GM18498 (cell line): ENCODE results near the gene TSPAN13.

Source experiments
- ATAC-seq: cut with Tn5 transposase; IDR thresholded peaks from one replicate; pipeline ENCODE4 v1.9.1; 2021; ENCODE audit warnings: mild to moderate bottlenecking, moderate library complexity; ENCODE audit not compliant: unreplicated experiment

TSPAN13 gene

DNA sequence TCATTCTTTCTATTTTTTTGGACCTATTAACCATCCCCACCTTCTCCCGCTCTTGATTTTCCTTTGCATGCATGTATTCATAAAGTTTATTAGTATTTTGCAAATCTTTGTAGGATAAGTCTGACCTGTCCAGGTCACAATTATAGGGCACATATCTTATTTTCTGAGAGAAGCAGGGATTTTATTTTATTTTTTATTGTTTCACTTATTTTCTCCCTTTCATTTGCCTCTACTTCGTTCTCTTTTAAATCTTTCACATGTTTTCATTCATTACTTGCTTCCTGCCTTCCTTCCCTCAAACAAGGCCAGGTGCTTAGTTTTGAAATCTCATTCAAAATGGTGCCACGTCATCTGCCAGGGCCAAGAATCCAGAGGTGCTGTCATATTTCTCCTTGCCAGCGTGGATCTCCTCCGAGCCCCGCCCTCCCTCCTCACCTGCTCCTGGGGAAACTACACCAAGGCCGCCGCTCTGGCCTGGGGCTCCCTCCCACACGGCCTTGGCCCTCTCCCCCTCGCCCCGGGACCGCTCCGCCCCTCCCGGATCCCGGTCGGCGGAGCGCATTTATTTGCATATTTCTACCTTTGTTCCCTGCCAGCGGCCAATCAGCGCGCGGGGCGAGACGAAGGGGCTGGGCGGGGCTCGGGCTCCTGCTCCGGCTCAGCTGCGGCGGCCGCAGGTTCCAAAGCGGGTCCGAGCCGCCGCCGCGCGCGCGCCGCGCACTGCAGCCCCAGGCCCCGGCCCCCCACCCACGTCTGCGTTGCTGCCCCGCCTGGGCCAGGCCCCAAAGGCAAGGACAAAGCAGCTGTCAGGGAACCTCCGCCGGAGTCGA lies at the start of gene TSPAN13:
TSPAN13 (plus strand) TSS at position 654 of the 830 bp plus-strand sequence. CDS start 213 bp downstream, outside the sequence.
- ATAC-seq, result peak; percentile 76

DNA sequence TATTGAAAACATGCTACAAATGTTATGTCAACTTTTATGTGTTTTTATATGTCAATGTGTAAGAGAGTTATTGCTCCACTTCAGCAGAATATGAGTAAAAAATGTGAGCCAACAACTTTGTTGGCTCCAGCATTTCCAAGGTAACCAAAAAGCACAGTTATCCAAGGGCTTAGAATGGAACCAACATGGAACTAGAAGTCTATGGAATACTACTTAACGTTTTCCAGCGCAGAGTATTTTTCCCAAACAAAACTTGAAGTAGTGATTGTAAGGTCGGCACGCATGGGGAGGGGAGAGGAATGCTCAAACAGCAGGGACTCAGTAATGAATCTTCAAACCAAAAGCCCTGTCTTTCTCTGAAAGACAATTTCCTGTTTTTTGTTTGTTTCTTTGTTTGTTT lies 45.0 kb upstream of the TSPAN13 start:
- no peak for ATAC-seq

DNA sequence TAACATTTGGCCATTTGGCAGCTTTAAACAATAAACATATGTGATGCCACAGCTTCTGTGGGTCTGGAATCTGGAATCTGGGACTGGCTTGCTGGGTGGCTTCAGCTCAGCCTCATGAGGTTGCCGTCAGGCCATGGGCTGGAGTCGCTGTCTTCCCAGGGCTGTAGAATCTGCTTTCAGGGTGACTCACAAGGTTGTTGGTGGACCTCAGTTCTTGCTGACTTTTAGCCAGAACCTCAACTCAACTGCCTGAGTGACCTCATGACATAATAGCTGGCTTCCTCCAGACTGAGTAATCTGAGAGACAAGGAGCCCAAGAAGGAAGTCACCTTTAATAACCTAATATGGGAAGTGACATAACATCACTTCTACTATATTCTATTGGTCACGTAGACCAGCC lies 44.6 kb upstream of the TSPAN13 start:
- no peak for ATAC-seq

DNA sequence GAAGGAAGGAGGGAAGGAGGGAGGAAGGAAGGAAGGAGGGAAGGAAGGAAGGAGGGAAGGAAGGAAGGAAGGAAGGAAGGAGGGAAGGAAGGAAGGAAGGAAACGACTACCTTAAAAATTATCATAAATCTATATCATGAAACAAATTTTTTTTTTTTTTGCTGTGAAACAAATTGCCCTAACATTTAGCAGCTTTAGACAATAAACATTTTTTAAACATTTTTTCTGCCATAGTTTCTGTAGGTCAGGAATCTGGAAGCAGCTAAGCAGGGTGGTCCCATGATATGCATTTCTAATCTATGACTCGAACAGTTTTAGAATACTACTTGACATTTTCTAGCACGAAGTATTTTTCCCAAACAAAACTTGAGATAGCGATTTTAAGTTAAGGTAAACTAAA lies 42.9 kb upstream of the TSPAN13 start:
- ATAC-seq, result no peak

DNA sequence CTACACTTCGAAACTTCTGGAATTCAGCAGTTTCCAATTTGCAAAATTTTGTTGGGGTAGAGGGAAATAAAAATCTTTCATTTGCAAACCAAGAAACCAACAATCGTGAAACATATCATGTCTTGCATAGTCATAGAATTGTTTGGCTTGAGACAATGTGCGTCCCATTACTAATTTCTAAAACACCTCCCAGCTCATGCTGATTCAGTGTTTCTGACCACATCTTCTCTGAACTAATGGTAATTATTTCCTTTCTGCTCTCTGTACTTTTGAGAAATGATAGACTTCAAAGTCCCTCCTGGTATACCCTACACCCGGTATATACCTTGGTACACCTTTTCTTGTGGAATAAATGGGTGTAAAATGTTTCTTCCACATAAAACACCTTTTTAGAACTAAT lies 41.8 kb upstream of the TSPAN13 start:
- ATAC-seq, result no peak

DNA sequence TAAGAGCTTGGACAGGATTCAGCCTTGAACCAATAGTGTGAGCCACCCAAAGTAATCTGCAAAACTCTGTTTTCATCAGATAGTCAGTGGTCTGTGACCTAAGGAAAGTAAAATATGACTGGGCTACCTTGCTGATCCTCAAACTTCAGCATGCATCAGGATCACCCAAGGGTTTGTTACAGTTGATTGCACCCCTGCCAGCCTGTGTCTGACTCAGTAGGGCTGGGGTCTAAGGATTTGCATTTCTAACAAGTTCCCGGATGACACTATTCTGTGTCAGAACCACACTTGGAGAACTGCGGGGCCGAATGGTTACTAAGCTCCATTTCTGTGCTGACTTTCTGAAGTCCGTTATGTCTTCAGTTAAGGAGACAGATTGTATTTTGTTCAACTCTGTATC lies 40.6 kb upstream of the TSPAN13 start:
- no peak for ATAC-seq

DNA sequence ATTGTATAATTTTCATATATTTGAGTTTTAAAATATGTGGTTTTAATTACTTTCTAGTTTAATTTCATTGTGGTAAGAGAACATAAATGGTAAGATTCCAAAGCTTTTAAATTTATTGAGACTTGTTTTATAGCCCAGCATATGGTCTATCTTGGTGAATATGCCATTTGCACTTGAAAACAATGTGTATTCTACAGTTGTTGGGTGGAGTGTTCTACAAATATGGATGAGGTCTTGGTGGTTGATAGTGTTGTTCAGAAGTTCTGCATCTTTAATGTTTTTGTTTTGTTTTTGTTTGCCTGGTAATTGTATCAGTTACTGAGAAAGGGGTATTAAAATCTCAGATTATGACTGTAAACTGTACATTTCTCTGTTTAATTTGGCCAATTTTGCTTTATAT lies 37.6 kb upstream of the TSPAN13 start:
- ATAC-seq, result no peak

DNA sequence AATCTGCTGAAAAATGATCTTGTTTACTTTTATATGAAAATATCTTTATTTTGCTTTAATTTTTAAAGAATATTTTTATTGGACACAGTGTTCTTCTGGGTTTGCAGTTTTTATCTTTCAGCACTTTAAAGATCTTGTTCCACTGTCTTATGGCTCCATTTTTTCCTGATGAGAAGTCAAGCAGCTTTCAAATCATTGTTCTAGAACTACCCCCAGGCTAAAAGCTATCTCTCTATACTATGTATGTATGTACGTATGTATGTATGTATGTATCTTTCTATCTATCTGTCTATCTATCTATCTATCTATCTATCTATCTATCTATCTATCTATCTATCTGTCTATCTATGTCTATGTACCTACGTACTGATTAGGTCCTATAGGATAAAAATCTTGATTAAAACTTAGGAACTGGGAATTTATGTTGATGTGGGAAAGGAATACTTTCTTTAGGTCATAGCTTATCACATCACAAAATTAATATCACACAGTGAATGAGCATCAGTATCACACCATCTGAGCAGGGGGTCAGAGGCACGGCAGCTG lies 35.4 kb upstream of the TSPAN13 start:
- ATAC-seq, result no peak

DNA sequence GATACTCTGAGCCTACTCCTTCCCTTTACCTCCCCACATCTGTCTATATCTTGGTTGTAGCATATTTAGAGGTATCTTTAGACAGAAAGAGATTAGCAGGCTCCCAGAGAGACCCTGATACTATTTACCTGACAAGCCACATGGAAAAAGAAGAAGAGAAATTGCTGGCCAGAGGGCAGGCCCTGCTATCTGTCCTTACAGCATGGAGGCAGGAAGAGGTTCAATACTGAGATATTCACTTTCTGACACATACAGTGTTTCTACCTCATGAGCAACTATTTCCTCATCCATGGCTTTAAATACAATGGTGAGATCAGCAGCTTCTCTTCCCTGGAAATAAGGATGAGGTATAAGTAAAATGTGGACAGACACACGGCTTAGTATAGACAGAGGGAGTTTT lies 33.9 kb upstream of the TSPAN13 start:
- no peak for ATAC-seq

DNA sequence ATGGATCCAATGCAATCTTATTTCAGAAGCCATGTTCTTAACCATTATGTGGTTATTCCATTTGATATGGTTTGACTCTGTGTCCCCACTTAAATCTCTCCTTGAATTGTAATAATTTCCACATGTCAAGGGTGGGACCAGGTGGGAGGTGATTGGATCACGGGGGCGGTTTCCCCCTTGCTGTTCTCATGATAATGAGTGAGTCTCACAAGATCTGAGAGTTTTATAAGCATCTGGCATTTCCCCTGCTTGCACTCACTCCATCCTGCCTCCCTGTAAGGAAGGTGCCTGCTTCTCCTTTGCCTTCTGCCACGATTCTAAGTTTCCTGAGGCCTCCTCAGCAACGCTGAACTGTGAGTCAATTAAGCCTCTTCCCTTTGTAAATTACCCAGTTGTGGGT lies 32.0 kb upstream of the TSPAN13 start:
- ATAC-seq, result no peak

DNA sequence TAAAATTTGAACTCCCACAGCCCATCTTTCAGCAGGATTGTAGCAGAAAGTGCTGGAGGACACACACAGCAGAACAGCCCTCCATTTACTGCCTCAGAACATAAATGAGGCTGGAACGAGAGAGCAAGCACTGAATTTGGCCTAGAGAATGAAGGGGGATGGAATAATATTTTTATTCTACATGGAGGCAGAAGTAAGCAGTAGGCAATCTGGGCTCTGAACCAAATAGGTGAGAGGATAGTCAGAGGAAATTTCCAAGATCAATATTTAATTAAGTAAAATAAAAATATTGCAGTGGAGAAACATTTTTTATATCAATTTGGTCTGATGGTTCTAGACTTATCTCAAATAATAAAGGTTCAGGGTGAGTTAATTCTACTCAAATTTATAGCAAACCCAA lies 29.2 kb upstream of the TSPAN13 start:
- ATAC-seq, result no peak

DNA sequence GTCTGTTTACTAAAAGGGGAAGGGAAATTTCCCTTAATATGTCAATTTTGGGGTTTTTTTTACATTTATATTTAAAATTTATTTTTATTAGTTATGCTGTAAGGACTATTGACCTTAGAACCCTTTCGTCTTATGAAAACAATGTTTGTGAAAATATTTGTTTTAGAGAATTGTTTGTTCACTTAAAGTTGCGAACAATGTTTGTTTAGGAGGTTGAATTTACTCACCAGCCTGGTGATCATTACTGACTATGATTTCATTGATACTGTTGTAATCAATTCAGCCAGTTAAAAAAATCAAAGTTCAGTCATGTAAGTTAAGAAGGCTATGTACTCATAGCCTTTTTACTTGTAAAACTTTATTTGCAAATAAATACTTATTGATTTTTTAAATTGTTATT lies 27.4 kb upstream of the TSPAN13 start:
- ATAC-seq, result no peak

DNA sequence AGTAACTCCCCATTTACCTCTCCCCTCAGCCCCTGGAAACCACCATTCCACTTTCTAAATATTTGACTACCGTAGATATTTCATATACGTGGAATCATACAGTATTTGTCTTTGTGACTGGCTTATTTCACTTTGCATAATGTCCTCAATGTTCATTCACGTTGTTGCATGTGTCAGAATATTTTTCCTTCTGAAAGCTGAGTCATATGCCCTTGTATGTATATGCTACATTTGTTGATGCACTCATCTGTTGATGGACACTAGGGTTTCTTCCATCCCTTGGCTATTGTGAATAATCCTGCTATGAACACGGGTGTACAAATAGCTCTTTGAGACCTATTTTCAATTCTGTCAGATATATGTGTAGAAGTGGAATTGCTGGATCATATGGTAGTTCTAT lies 25.8 kb upstream of the TSPAN13 start:
- ATAC-seq, result no peak

DNA sequence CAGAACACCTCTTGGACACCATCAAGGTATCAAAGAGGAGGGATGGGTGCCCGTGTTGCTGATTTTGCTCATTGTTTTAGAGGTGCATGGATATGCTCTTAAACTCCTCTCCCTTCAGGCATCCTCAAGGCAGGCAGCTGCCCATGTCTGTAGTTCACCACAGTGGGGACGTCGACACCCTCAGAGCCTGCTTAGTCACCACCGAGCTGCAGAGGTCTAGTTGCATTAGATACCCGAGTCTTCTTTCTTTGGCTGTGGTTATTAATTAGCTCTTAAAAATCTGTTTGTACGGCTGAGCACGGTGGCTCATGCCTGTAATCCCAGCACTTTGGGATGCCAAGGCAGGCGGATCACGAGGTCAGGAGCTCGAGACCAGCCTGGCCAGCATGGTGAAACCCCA lies 24.7 kb upstream of the TSPAN13 start:
- ATAC-seq, result no peak

DNA sequence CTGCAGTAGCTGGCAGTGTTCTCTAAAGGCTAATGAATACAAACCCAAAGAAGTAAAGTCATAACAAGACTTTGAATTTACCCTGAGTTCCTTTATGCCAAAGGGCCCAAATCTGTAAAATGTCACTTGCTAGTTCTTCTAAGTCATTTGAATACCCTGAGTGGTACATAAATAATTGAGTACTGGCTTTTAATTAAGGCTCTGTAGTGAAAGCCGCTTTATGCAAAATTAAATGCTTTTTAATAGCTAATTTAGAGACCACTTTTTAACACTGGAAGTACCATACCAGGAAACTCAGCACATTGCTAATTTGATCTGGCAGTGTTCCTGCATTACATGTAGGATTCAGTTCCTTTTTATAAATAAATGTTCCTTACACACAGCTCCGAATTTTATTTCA lies 24.0 kb upstream of the TSPAN13 start:
- ATAC-seq, result no peak

DNA sequence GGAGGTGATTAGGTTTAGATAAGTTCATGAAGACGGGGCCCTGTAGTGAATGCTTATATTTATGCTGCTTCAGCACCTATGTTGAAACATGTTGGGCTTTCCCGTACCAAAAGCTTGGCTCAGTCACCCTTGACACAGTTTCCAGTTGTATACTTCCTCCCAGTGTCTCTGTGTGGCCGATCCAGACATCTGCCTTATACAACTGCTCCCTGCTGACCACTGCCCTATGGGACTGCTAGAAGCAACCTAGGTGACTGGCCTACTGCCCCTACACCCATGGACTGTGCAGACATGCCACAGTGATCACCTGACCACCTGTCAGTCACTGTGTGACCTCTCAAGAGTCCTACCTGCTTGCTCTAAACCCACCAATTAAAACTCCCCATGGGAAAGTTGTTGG lies 22.6 kb upstream of the TSPAN13 start:
- ATAC-seq, result no peak

DNA sequence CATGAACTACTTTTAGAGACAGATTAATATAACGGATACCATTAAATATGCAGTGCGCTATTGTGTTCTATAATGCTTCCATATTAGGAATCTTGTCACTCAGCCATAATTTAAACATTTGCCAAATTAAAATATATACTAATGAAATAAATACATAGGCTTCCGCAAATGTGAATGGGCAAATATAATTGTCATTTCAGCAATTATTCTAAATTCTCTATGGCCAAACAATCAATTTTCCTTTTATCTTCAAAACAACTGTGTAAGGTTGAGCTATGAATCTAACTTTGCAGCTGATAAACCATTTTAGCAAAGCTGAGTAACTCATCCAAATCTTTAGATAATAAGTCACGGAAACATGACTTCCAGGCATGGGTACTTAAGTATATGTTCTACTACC lies 20.7 kb upstream of the TSPAN13 start:
- no peak for ATAC-seq

DNA sequence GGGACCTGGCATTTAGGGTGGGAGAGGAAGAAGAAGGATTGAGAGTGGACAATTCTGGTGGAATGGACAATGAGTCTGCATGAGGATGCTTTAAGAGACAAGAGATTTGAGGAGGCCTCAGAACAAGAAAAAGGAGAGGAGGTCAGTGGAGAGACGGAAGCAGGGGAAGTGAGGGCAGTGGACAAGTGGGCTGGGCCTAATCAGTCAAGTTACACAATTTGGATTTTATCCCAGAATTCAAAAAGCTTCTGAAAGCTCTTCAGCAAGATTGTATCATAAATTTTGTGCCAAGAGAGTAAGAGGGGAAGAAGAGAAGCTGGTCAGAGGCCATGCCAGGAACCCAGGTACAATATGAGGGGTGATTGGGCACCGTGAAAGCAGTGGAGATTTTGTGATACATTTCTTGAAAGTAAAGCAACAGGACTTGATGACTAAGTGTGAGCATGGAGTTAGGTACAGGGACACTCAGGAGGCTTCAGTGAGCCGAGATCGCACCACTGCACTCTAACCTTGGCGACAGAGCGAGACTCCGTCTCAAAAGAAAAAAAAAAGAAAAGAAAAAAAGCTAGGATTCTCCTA lies 19.3 kb upstream of the TSPAN13 start:
- no peak for ATAC-seq

DNA sequence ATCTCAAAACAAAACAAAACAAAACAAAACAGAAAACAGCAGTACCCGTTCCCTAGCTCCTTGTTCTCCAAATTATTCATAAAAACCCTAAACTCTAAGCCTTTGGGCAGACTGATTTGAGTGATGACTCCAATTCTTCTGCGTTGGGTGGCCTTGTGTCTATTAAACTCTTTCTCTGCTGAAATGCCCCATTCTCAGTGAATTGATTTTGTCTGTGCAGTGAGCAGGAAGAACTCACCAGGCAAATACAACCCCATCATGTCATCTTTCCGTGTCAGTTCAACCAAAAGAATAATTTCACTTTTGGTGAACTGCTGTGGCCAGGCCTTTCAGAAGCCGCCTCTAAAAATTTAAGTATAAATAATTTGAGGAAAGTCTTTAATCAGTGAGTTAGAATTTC lies 18.5 kb upstream of the TSPAN13 start:
- no peak for ATAC-seq

DNA sequence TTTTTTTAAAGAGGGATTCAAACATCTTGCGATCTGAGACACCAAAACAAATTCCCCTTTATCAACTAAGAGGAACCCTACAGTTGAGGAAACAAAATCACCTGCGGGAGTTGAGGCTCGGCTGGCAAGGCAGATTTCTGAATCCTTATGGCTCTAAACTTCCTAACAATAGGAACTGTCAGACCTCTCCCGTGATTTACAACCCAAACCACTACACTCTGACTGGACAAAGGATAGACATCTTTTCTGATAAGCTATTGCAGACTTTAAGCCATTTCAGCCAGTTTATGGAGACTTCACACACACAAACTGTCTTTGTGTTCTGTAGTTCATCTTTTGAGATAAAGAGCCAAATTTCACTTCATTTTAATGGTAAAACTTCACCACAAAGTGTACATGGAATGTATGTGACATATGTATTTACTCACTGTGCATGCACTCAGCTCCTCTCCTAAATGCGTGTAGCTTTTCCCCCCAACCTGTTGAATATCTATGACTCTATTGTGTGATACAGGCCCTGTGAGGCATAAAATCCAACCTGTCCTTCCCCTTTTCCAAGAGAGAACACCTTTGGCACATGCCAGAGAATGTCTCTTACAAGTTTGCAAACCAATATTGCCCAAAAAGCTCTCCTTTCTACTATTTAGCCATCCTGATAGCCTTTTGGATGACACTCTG lies 15.4 kb upstream of the TSPAN13 start:
- no peak for ATAC-seq

DNA sequence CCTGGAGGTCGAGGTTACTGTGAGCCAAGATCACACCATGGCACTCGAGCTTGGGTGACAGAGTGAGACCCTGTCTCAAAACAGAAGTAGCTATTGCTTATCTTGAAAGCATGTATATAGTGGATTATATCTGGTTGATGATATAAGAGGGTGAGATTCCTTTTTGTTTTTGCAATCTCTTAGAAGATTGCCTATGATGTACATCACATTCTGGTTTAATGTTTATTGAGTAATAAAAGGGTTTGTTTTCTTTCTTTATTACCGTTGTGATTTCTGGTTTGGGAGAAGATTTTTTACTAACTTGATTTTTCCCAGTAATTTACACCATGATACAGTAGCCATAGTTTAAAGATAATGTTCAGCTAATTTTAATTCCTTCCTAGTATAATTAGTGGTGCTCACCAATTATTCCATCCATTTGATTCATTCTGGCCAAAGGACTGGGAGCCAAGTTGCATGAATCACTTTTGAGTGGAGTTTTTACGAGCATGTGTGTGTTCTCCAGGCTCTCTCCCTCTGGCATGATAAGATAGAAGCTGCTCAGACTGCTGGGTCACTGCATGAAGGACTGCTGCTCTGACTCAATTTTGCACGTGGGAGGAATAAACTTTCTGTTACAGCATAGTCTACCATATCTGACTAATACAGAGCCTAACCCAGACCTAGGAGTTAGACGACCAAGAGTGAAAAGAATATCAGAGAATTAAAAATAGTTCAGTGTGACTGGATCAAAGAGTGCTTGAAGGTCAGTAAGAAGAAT lies 13.5 kb upstream of the TSPAN13 start:
- ATAC-seq, result no peak
